Chondrocyte (in vitro differentiated cells): ENCODE measurements around the gene OR2Z1. TPM values are rescaled to one million over a fixed set of nuclear protein-coding genes. Genes with fewer than 3 reads are reported as not detected.
"Not testable (repeated sequence)": the region's sequence is repeated elsewhere in the genome, so short reads cannot be mapped to it uniquely, and the experiment has no call there.

Source experiments
- DNase-seq: peaks from one replicate; pipeline ENCODE4 v3.0.0; 2021; ENCODE audit warnings: mixed read lengths, low spot score
- H3K27ac Mint-ChIP-seq: one replicate; pipeline ENCODE4 v1.8.0; 2021; ENCODE audit warnings: mild to moderate bottlenecking, moderate library complexity, mixed read lengths; ENCODE audit not compliant: unreplicated experiment
- H3K27me3 Mint-ChIP-seq: 2 replicates; pipeline ENCODE4 v1.8.0; 2021; ENCODE audit warnings: low read depth, mixed read lengths
- H3K36me3 Mint-ChIP-seq: 2 replicates; pipeline ENCODE4 v1.8.0; 2021; ENCODE audit warnings: low read depth, mixed read lengths
- H3K4me1 Mint-ChIP-seq: 2 replicates; pipeline ENCODE4 v1.8.0; 2021; ENCODE audit warnings: low read depth, mild to moderate bottlenecking, mixed read lengths
- H3K4me3 Mint-ChIP-seq: one replicate; pipeline ENCODE4 v1.8.0; 2021; ENCODE audit warnings: mild to moderate bottlenecking, moderate library complexity, mixed read lengths; ENCODE audit not compliant: unreplicated experiment
- H3K9me3 Mint-ChIP-seq: 2 replicates; pipeline ENCODE4 v1.8.0; 2021; ENCODE audit warnings: low read depth, mixed read lengths
- total RNA-seq: library from RNA; stranded (reverse); gene quantifications from 3 replicates; pipeline ENCODE4 v1.2.1, GENCODE V29; 2021
- TF ChIP-seq, protein P1 (sequence below): fragments of 200-600 bp; sonication (generic); IDR thresholded peaks from 2 replicates; pipeline ENCODE4 v1.5.0; 2021; ENCODE audit warnings: antibody characterized with exemption, mild to moderate bottlenecking, moderate library complexity

The OR2Z1 gene
- total RNA-seq, 1 donor from 2014 or later = not detected

DNA sequence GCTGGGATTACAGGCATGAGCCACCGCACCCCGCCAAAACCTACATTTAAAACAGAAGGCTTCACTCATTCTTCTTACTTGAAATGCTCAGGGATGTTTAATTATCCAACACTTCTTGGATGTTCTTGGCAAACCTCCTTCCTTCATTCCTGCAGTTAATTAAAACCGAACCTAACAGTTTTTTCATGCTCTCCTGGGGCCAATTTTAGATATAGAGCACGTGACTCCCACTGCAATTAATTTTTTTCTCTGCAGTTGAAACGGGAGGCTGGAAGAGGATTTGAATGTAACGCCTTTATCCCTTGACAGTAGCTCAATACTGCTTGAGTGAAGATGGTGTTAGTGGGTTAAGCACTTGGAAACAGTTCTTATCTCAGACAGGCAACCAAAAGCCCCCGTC is 18.2 kb upstream of the OR2Z1 start:
- H3K36me3 Mint-ChIP-seq = no peaks in the 10 kb centered on the region
- no peaks in the 10 kb centered on the region for H3K4me1 Mint-ChIP-seq
- peaks cover 2% of the 10 kb centered on the region for H3K27me3 Mint-ChIP-seq
- no peaks in the 10 kb centered on the region for H3K9me3 Mint-ChIP-seq
- TF ChIP-seq, protein P1, sequence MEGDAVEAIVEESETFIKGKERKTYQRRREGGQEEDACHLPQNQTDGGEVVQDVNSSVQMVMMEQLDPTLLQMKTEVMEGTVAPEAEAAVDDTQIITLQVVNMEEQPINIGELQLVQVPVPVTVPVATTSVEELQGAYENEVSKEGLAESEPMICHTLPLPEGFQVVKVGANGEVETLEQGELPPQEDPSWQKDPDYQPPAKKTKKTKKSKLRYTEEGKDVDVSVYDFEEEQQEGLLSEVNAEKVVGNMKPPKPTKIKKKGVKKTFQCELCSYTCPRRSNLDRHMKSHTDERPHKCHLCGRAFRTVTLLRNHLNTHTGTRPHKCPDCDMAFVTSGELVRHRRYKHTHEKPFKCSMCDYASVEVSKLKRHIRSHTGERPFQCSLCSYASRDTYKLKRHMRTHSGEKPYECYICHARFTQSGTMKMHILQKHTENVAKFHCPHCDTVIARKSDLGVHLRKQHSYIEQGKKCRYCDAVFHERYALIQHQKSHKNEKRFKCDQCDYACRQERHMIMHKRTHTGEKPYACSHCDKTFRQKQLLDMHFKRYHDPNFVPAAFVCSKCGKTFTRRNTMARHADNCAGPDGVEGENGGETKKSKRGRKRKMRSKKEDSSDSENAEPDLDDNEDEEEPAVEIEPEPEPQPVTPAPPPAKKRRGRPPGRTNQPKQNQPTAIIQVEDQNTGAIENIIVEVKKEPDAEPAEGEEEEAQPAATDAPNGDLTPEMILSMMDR = no peak
- H3K4me3 Mint-ChIP-seq = no peak overlapping the region
- H3K27ac Mint-ChIP-seq = no peak overlapping the region
- DNase-seq = no peak

DNA sequence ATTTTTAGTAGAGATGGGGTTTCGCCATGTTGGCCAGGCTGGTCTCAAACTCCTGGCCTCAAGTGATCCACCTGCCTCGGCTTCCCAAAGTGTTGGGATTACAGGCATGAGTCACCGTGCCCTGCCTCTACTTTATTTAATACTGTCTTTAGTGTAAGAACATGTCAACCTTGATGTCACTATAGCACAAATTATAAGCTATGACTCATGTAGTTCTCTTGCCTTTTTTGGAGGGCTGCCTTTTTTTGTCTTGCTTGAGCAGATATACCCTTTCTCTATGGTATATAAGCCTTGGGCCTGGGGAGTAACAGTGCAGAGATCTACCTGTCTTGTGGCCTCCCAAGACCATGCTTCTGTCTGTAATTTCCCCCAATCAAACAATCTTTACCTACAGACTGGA is 16.1 kb upstream of the OR2Z1 start:
- H3K9me3 Mint-ChIP-seq, DNase-seq: not testable (repeated sequence)

DNA sequence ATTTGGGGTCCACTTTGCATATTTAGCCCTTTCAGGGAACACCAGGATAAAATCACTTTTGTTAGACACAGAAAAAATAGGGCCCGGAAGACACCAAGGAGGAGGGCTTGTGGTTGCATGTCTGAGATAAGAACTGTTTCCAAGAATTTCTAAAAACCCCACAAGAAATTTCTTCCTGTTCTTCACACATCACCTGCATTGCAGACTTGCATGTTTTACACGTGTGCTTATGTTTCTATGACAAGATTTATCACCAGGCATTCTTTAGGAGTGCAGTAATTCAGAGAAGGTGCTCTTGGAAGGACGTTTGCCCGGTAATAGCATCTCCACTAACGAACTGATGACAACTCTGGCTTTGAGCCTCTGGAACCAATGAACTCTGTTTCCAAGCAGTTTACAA is 15.7 kb upstream of the OR2Z1 start:
- H3K27ac Mint-ChIP-seq = no peak overlapping the region
- no peaks in the 10 kb centered on the region for H3K9me3 Mint-ChIP-seq
- no peaks in the 10 kb centered on the region for H3K4me1 Mint-ChIP-seq
- H3K36me3 Mint-ChIP-seq = no peaks in the 10 kb centered on the region
- no peak overlapping the region for H3K4me3 Mint-ChIP-seq
- H3K27me3 Mint-ChIP-seq = no peaks in the 10 kb centered on the region
- TF ChIP-seq, protein P1 = no peak
- no peak for DNase-seq

More for the DNA sequence above, 16.1 kb upstream of the OR2Z1 start:
- not testable (repeated sequence) for H3K4me1 Mint-ChIP-seq, H3K4me3 Mint-ChIP-seq, H3K27ac Mint-ChIP-seq, H3K36me3 Mint-ChIP-seq, H3K27me3 Mint-ChIP-seq

DNA sequence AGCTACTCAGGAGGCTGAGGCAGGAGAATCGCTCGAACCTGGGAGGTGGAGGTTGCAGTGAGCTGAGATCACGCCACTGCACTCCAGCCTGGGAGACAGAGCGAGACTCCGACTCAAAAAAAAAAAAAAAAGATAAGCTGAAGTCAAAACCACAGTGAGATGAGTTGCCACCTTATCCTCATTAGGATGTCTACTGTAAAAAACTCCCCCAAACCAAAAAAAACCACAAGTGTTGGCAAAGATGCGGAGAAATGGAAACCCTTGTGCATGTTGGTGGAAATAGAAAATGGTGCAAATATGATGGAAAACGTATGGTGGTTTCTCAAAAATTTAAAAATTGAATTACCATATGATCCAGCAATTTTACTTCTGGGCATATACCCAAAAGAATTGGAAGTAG is 11.1 kb upstream of the OR2Z1 start:
- DNase-seq, H3K27ac Mint-ChIP-seq, H3K36me3 Mint-ChIP-seq, H3K4me3 Mint-ChIP-seq, H3K4me1 Mint-ChIP-seq, H3K27me3 Mint-ChIP-seq: not testable (repeated sequence)
- peaks cover 21% of the 10 kb centered on the region for H3K9me3 Mint-ChIP-seq

DNA sequence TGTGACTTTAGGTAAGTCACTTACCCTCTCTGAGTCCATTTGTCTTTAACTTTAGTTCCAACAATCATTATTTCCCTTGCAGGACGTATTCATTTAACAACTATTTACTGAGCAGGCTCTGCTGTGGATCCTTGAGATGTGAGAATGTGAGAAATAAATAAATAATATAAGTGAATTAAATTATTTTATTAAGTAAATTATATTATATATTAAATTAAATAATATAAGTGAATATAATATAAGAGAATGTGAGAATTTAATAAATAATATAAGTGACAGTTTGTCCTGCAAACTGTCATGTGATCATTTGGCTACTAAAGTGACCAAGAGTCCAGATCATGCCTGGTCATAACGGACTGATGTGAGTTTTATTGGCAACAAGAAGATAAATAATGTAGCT is 598 bp downstream of the OR2Z1 start:
- DNase-seq = no peak
- Mint-ChIP-seq H3K4me1 (no peaks in the 10 kb centered on the region), H3K27ac (no peak overlapping the region), H3K27me3 (no peaks in the 10 kb centered on the region), H3K36me3 (no peaks in the 10 kb centered on the region), H3K9me3 (peaks cover 18% of the 10 kb centered on the region), H3K4me3 (no peak overlapping the region)
- TF ChIP-seq, protein P1 = no peak

DNA sequence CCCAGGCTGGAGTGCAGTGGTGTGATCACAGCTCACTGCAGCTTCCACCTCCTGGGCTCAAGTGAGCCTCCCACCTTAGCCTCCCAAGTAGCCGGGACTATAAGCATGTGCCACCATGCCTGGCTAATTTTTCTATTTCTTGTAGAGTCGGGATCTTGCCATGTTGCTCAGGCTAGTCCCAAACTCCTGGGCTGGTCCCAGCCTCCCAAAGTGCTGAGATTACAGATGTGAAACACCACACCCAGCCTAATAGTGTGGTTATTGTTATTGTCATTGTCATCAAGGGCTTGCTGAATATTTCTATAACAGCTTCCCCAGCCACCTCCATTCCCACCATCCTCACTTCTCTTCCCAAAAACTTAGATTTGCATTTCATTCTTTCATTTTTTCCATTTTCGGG is 2.8 kb downstream of the OR2Z1 start:
- no peak for DNase-seq
- Mint-ChIP-seq H3K4me1 (no peaks in the 10 kb centered on the region), H3K9me3 (peaks cover 20% of the 10 kb centered on the region), H3K27ac (no peak overlapping the region), H3K4me3 (no peak overlapping the region), H3K36me3 (no peaks in the 10 kb centered on the region), H3K27me3 (no peaks in the 10 kb centered on the region)
- TF ChIP-seq, protein P1 = no peak
